Endothelial cell of umbilical vein (primary cell): ENCODE data around the gene BCAR1. TPM values are rescaled to one million over a fixed set of nuclear protein-coding genes. Genes with fewer than 3 reads are reported as not detected.
"Not testable (repeated sequence)": the region's sequence is repeated elsewhere in the genome, so short reads cannot be mapped to it uniquely, and the experiment has no call there.

Experiments used
- BruUV-seq: library from RNA; stranded (reverse); fragments of 400-500 nt; replicated peaks from 2 replicates; lab custom pipeline; 2021; lab: Mats Ljungman, UMichigan
- CTCF ChIA-PET: fragments of 300-600, 350-600 bp; sonication (Branson Sonifier 250); formaldehyde crosslinking; loops from one replicate; lab custom pipeline; 2021; ENCODE audit warnings: antibody characterized with exemption, inconsistent platforms; lab: Charles Lee
- POLR2A ChIA-PET: fragments of 300-600, 350-600 bp; sonication (Branson Sonifier 250); formaldehyde crosslinking; loops from one replicate; lab custom pipeline; 2021; ENCODE audit warnings: antibody characterized with exemption, inconsistent platforms; lab: Charles Lee
- DNase-seq: peaks from one replicate; pipeline ENCODE4 v3.0.0-alpha.2; 2011; ENCODE audit warnings: low read depth, low spot score
- FAIRE-seq: peaks from 2 replicates; lab custom pipeline; 2011; peaks lifted over from hg19 to GRCh38; lab: Jason Lieb, UNC
- H2AFZ ChIP-seq: 2 replicates; pipeline ENCODE4 v1.6.0; 2012; ENCODE audit warnings: low read depth, low read length, control low read depth, inconsistent platforms
- H3K27ac ChIP-seq: 2 replicates; pipeline ENCODE4 v1.5.1; 2011; ENCODE audit warnings: low read depth, mild to moderate bottlenecking, control low read depth, low read length, moderate library complexity; ENCODE audit not compliant: insufficient read depth
- H3K27me3 ChIP-seq, 2 experiments: 2 replicates each; pipeline versions ENCODE4 v1.6.0 to v1.6.1; 2011; ENCODE audit warnings: low read length in 2 of 2, mixed read lengths in 1 of 2; ENCODE audit not compliant: control insufficient read depth in 2 of 2, insufficient read depth in 2 of 2
- H3K36me3 ChIP-seq, 2 experiments: 2 replicates in 1 of 2; 3 replicates in 1 of 2; pipeline ENCODE4 v1.5.1; 2011; ENCODE audit warnings: low read length in 2 of 2, mild to moderate bottlenecking in 1 of 2, moderate library complexity in 1 of 2; ENCODE audit not compliant: control insufficient read depth in 2 of 2, insufficient read depth in 2 of 2; ENCODE audit errors: extremely low read depth in 1 of 2
- H3K4me1 ChIP-seq: 3 replicates; pipeline ENCODE4 v1.5.1; 2011; ENCODE audit warnings: mild to moderate bottlenecking, low read length; ENCODE audit not compliant: control insufficient read depth, insufficient read depth; ENCODE audit errors: extremely low read depth
- H3K4me2 ChIP-seq: 2 replicates; pipeline ENCODE4 v1.6.1; 2011; ENCODE audit warnings: low read length, control low read depth, mixed read lengths; ENCODE audit not compliant: insufficient read depth
- H3K4me3 ChIP-seq, 3 experiments: fragments of 200-600 bp in 1 of 3; sonication (generic), shearing (Covaris generic) in 1 of 3; replicated peaks in 1 of 3; 2 replicates each; pipeline ENCODE4 v1.5.1; 2011 to 2016; ENCODE audit warnings: control low read depth in 3 of 3, low read length in 3 of 3, mild to moderate bottlenecking in 2 of 3, inconsistent platforms in 1 of 3, low read depth in 1 of 3, moderate library complexity in 1 of 3; ENCODE audit not compliant: insufficient read depth in 1 of 3
- H3K79me2 ChIP-seq: 2 replicates; pipeline ENCODE4 v1.6.0; 2012; ENCODE audit warnings: low read length, inconsistent platforms; ENCODE audit not compliant: control insufficient read depth, insufficient read depth
- H3K9ac ChIP-seq: replicated peaks from 2 replicates; pipeline ENCODE3; 2011; ENCODE audit warnings: low read length, control low read depth; ENCODE audit not compliant: insufficient read depth; ENCODE audit errors: extremely low read depth
- H3K9me1 ChIP-seq: replicated peaks from 3 replicates; pipeline ENCODE4 v1.6.0; 2011; ENCODE audit warnings: mild to moderate bottlenecking, low read length; ENCODE audit not compliant: control insufficient read depth, insufficient read depth; ENCODE audit errors: extremely low read depth
- H3K9me3 ChIP-seq: replicated peaks from 2 replicates; pipeline ENCODE4 v1.5.1; 2012; ENCODE audit warnings: low read length, inconsistent platforms; ENCODE audit not compliant: control insufficient read depth, insufficient read depth
- H4K20me1 ChIP-seq: replicated peaks from 2 replicates; pipeline ENCODE3; 2011; ENCODE audit warnings: mild to moderate bottlenecking, low read length; ENCODE audit not compliant: control insufficient read depth, insufficient read depth; ENCODE audit errors: extremely low read depth
- CTCF ChIP-seq, 2 donors: IDR thresholded peaks; 1 replicate in 1 of 2; 2 replicates in 1 of 2; pipeline ENCODE4 v1.5.1; 2011; ENCODE audit warnings: low read length in 2 of 2, mild to moderate bottlenecking in 2 of 2, moderate library complexity in 2 of 2, control low read depth in 1 of 2, inconsistent platforms in 1 of 2, low read depth in 1 of 2; ENCODE audit not compliant: insufficient read depth in 1 of 2; ENCODE audit errors: extremely low read depth in 1 of 2
- EZH2 ChIP-seq: IDR thresholded peaks from 2 replicates; pipeline ENCODE4 v1.6.1; 2012; ENCODE audit warnings: borderline replicate concordance, low read depth, mild to moderate bottlenecking, moderate library complexity, low read length, inconsistent platforms; ENCODE audit not compliant: severe bottlenecking
- FOS ChIP-seq: IDR thresholded peaks from 2 replicates; pipeline ENCODE4 v1.6.1; 2011; ENCODE audit warnings: mild to moderate bottlenecking, low read length, moderate library complexity, borderline replicate concordance; ENCODE audit not compliant: insufficient read depth
- GATA2 ChIP-seq: IDR thresholded peaks from 2 replicates; pipeline ENCODE4 v1.7.0; 2011; ENCODE audit warnings: low read depth, mild to moderate bottlenecking, moderate library complexity, mixed read lengths, low read length; ENCODE audit not compliant: insufficient read length, insufficient read depth
- JUN ChIP-seq: IDR thresholded peaks from 2 replicates; pipeline ENCODE4 v1.6.1; 2011; ENCODE audit warnings: borderline replicate concordance, low read depth; ENCODE audit not compliant: insufficient read length, insufficient read depth
- MAX ChIP-seq: IDR thresholded peaks from 2 replicates; pipeline ENCODE4 v1.6.1; 2011; ENCODE audit not compliant: insufficient read depth, insufficient read length
- MYC ChIP-seq: IDR thresholded peaks from one replicate; pipeline ENCODE4 v1.6.1; 2011; ENCODE audit warnings: mild to moderate bottlenecking, low read depth, low read length
- POLR2A ChIP-seq: IDR thresholded peaks from 2 replicates; pipeline ENCODE4 v1.6.1; 2012; ENCODE audit warnings: low read depth, mild to moderate bottlenecking, control low read depth, low read length
- POLR2AphosphoS5 ChIP-seq: IDR thresholded peaks from 2 replicates; pipeline ENCODE4 v1.6.1; 2012; ENCODE audit warnings: low read depth, mild to moderate bottlenecking, control low read depth, low read length, moderate library complexity; ENCODE audit not compliant: insufficient read depth
- dilution Hi-C: fragments of 300-500 bp; cut with MboI; formaldehyde crosslinking; loops from one replicate; pipeline ENCODE4 v1.15.0; 2019; ENCODE audit warnings: low sequenced_read_pairs; ENCODE audit not compliant: extremely low pct_ligation_motif_present
- intact Hi-C: fragments of 100-400 bp; cut with micrococcal nuclease; formaldehyde crosslinking; loops from one replicate; pipeline ENCODE4 v1.10.0; 2022
- polyA plus RNA-seq, 4 experiments: library from polyadenylated mRNA; depleted of rRNA in 3 of 4; stranded (reverse) in 3 of 4; unstranded in 1 of 4; fragments of >200 nt; gene quantifications; 2 replicates each; pipeline versions ENCODE4 v1.2.1 to v1.2.3, GENCODE V29; 2011 to 2012; ENCODE audit warnings: missing spikeins in 1 of 4
- total RNA-seq: library from RNA; stranded (reverse); gene quantifications from 2 replicates; pipeline ENCODE4 v1.2.3, GENCODE V29; 2021

The BCAR1 gene
- total and polyA plus RNA-seq, 2 donors (not counting 3 experiments of a cell fraction or from before 2014, with no cell fraction given) = 171 to 267 TPM

- Histone ChIP-seq H3K79me2 (no peaks in the 10 kb centered on the region), H3K4me3 (no peak within 1 kb of the TSS), H3K9me1 (no peaks in the 10 kb centered on the region), H4K20me1 (no peaks in the 10 kb centered on the region), H3K36me3 (no peaks in the 10 kb centered on the region), H3K4me1 (no peaks in the 10 kb centered on the region), H2AFZ (no peak within 1 kb of the TSS), H3K27me3 (no peaks in the 10 kb centered on the region), H3K9me3 (no peaks in the 10 kb centered on the region), H3K9ac (no peak within 1 kb of the TSS), H3K27ac (no peak within 1 kb of the TSS), H3K4me2 (no peak within 1 kb of the TSS)
- intact Hi-C loops (loop anchor here (1.0 to 2.0 kb wide), 2 partner anchors 18 to 37 kb away; no protein-coding TSS in a partner anchor), dilution Hi-C loops (no loop called here)
- no peak for FAIRE-seq
- no peak for TF ChIP-seq POLR2AphosphoS5
- no peak for TF ChIP-seq POLR2A
- no peak for TF ChIP-seq JUN
- TF ChIP-seq FOS = no peak
- TF ChIP-seq CTCF (IDR thresholded peaks at IDR 0.05; ENCODE audit: extremely low read depth in 1 of 2, insufficient read depth in 1 of 2, low read depth in 1 of 2, low read length in 2 of 2) = no peak
- TF ChIP-seq GATA2 = no peak
- no peak for TF ChIP-seq MYC
- no peak for TF ChIP-seq MAX
- no peak for TF ChIP-seq EZH2
- ChIA-PET CTCF (interaction anchor here (0.9 to 1.4 kb wide), 4 partner anchors 17 to 208 kb away, joined by 3 to 5 read pairs (median 3); partner anchors contain the start of gene ZNRF1), POLR2A (interaction anchor here (1.1 kb wide), 1 partner anchor 18 kb away, joined by 4 read pairs; no protein-coding TSS in a partner anchor)
- BruUV-seq = no TSS peak
- DNase-seq = no peak
Measured at GRCh38 chr16:75206749-75207451, 44.5 kb downstream of the BCAR1 start, which contains the start of gene CTRB2. Gene CTRB2 (minus strand): TSS chr16:75207161. CDS start chr16:75207141, 20 bp downstream.

GRCh38 chr16:75205961-75206748, 45.3 kb downstream of the BCAR1 start:
- dilution Hi-C loops, H3K4me3 ChIP-seq, H3K9me3 ChIP-seq, H3K79me2 ChIP-seq, H3K27ac ChIP-seq, H3K9ac ChIP-seq, H3K9me1 ChIP-seq, H3K4me2 ChIP-seq, H3K27me3 ChIP-seq, H3K36me3 ChIP-seq, H3K4me1 ChIP-seq, FAIRE-seq, H2AFZ ChIP-seq, DNase-seq, H4K20me1 ChIP-seq: not testable (repeated sequence)
- TSS peak; percentile 5 for BruUV-seq
- ChIA-PET CTCF (interaction anchor here (0.9 to 1.4 kb wide), 4 partner anchors 18 to 208 kb away, joined by 3 to 5 read pairs (median 3); partner anchors contain the start of gene ZNRF1), POLR2A (interaction anchor here (1.1 kb wide), 1 partner anchor 19 kb away, joined by 4 read pairs; no protein-coding TSS in a partner anchor)
- intact Hi-C loops = loop anchor here (1.0 to 2.0 kb wide), 2 partner anchors 19 to 38 kb away; no protein-coding TSS in a partner anchor
